ENCODE results near the gene CEP63. TPM values are rescaled to one million over a fixed set of nuclear protein-coding genes. Genes with fewer than 3 reads are reported as not detected.

The CEP63 gene
- total RNA-seq, 2 donors from 2014 or later: 19.2 to 30.0 TPM

DNA sequence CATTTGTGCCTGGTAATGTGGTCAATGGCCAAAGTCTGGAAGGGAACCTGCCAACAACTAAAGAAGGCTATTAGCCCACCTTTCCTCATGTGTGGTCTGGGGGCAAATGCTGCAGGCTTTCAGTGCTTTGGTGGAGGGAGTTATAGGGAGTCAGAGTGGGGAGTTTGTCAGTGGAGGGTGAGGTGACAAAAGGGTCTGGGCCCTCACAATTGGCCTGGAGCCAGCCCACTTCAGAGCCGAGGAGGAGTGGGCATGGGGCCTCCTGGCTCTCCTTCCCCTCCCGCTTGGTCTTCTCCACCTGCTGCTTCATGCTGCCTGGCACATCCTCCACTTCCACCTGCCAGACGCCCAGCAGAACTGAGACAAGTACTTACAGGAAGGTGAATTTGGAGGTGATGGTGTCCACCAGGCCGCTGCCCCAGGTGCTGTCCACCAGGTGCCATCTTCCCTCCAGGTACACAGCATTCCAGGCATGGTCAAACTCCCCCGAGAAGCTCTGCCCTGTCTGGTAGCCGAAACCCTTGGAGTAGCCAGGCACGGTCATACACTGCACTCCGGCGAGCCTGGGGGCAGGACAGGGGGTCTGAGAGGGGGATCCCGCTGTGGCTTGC, 124.1 kb downstream of the CEP63 start:
- no peaks in the 10 kb centered on the region for H3K4me1 ChIP-seq
- H3K36me3 ChIP-seq (replicated peaks in 1 of 2; ENCODE audit: insufficient read depth in 1 of 2, low read depth in 2 of 2): no peaks in the 10 kb centered on the region
- no peaks in the 10 kb centered on the region for H3K27me3 ChIP-seq
- 61 to 78% methylated on average over 10 of the region's 10 CpGs for WGBS, 2 donors
- no peak for TF ChIP-seq POLR2A (IDR thresholded peaks at IDR 0.05)
- no peak overlapping the region for H3K27ac ChIP-seq
- intact Hi-C loops (cut with DNase I): loop anchor here (10.0 kb wide), 1 partner anchor 1285 kb away; no protein-coding TSS in a partner anchor
- H3K4me3 ChIP-seq: no peak overlapping the region
- ATAC-seq (no peak), DNase-seq (no peak)
- no peaks in the 10 kb centered on the region for H3K9me3 ChIP-seq

DNA sequence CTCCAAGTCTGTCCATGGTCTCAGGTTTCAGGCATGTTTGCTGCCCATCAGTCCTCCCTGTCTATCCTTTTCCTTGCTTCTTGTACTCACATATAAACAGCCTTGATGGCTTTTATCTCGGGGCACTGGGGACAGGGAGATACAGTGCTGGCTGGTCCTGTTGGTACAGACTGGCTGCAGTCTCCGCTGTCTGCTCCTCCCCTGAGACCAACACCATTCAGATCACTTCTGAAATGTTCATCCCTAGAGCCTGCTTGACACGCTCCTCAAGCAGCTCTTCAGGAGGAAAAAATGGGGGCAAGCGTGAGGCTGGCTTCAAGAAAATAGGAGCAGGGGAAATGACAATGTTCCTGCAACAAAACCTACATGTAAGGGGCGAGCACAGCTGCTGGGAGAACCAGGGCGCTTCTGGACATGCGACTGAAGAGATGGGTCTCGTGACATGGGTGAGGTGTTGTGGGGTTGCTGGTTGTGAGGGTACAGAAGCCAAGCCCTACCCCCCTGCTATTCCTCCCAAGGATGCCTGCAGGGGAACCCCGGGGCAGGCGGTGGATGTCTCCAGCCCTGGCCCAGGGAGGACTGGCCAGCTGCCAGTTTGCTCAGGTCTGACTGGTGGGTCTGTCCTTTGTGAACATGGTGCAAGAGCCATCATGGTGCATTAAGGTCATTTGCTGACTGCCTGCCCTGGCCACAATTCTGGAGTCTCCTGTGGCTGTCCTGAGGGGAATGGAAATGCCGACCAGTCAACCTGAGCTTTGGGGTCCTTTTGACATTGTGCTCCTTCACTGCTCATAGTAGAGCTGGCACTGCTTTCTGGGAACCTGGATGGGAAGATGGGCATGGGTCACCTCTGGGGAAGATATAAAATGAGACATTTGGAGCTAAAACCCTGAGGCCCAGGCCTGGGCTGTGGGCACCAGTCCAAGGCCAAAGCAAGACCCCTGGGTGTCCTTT, 124.9 kb downstream of the CEP63 start:
- H3K4me1 ChIP-seq: no peaks in the 10 kb centered on the region
- 70 to 80% methylated on average over 11 of the region's 11 CpGs for WGBS, 2 donors
- DNase-seq (no peak), ATAC-seq (no peak)
- TF ChIP-seq, protein P1, sequence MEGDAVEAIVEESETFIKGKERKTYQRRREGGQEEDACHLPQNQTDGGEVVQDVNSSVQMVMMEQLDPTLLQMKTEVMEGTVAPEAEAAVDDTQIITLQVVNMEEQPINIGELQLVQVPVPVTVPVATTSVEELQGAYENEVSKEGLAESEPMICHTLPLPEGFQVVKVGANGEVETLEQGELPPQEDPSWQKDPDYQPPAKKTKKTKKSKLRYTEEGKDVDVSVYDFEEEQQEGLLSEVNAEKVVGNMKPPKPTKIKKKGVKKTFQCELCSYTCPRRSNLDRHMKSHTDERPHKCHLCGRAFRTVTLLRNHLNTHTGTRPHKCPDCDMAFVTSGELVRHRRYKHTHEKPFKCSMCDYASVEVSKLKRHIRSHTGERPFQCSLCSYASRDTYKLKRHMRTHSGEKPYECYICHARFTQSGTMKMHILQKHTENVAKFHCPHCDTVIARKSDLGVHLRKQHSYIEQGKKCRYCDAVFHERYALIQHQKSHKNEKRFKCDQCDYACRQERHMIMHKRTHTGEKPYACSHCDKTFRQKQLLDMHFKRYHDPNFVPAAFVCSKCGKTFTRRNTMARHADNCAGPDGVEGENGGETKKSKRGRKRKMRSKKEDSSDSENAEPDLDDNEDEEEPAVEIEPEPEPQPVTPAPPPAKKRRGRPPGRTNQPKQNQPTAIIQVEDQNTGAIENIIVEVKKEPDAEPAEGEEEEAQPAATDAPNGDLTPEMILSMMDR (IDR thresholded peaks at IDR 0.05): no peak
- no peak for TF ChIP-seq POLR2A (IDR thresholded peaks at IDR 0.05)
- no peaks in the 10 kb centered on the region for H3K36me3 ChIP-seq (replicated peaks in 1 of 2; ENCODE audit: insufficient read depth in 1 of 2, low read depth in 2 of 2)
- intact Hi-C loops (cut with DNase I): no loop called here
- H3K4me3 ChIP-seq: no peak overlapping the region
- H3K9me3 ChIP-seq: no peaks in the 10 kb centered on the region
- H3K27ac ChIP-seq: no peak overlapping the region
- no peaks in the 10 kb centered on the region for H3K27me3 ChIP-seq

DNA sequence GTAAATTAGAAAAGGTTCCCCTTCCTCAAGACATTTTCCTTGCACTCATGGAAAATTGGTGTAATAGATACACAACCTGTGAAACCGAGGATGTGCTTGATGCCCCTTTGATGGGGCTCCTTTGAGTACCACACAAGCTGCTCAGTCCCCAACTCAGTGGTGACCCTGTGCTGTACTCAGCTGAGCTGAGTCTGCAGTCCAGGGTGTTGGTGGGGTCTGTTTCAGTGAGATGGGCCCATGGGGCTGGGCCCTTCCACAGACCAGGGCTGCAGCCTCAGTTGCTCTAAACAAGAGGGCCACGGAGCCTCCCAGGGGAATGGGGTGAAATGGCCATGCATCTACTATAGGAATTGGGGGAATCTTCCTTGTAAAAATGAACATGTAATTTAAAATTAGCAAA, 125.7 kb downstream of the CEP63 start:
- ATAC-seq (no peak), DNase-seq (no peak)
- Histone ChIP-seq H3K27ac (no peak overlapping the region), H3K27me3 (no peaks in the 10 kb centered on the region), H3K4me3 (no peak overlapping the region), H3K4me1 (no peaks in the 10 kb centered on the region), H3K9me3 (no peaks in the 10 kb centered on the region), H3K36me3 (replicated peaks in 1 of 2; ENCODE audit: insufficient read depth in 1 of 2, low read depth in 2 of 2) (no peaks in the 10 kb centered on the region)
- no peak for TF ChIP-seq POLR2A (IDR thresholded peaks at IDR 0.05)
- TF ChIP-seq, protein P1 (IDR thresholded peaks at IDR 0.05): no peak
- 69 to 100% methylated on average over 1 to 2 of the region's 2 CpGs for WGBS, 2 donors
- intact Hi-C loops (cut with DNase I): no loop called here

DNA sequence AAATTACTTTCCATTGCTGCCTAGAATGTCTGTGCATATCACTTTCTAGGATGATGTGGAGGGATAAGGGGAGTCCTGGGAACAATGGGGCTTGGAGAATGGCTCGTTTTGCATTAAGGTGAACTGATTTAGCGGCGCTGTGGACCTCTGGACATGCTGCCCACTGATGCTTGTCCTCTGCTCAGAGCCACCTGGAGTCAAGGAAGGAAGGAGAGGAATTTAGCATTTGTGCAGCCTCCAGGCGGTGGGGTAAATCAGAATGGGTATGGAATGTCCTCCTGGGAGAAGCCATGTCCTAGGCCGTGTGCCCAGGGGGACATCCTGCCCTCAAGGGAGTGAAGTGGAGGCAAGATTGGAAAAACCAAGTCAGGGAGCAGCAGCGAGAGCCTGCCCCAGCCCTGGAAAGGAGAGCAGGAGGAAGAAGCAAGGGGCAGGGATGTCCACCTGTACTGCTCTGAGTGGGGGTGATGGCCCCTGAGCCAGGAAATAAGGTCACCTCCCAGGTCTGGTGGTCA, 127.2 kb downstream of the CEP63 start:
- Histone ChIP-seq H3K27ac (no peak overlapping the region), H3K4me1 (no peaks in the 10 kb centered on the region), H3K9me3 (no peaks in the 10 kb centered on the region), H3K36me3 (replicated peaks in 1 of 2; ENCODE audit: insufficient read depth in 1 of 2, low read depth in 2 of 2) (no peaks in the 10 kb centered on the region), H3K4me3 (no peak overlapping the region), H3K27me3 (no peaks in the 10 kb centered on the region)
- ATAC-seq (no peak), DNase-seq (no peak)
- intact Hi-C loops (cut with DNase I): no loop called here
- TF ChIP-seq, protein P1 (IDR thresholded peaks at IDR 0.05): no peak
- no peak for TF ChIP-seq POLR2A (IDR thresholded peaks at IDR 0.05)
- 66 to 85% methylated on average over 6 of the region's 6 CpGs for WGBS, 2 donors

DNA sequence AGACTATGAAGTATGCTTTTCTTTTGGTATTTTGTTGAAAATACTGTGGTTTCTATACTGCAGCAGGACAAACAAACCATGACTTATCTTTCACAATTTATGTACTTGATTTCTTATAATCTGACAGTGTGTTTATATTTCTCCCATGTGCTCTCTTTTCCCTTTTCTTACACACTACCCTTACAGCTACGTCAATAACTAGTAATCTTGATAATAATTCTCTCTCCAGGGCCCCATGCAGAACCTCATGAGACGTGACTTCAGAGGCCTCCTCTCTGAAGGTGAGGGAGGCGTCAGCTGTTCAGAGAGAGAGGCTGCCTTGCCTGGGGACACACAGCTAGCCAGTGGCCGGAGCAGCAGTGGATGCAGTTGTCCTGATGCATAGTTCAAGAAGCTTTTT, 129.1 kb downstream of the CEP63 start:
- Histone ChIP-seq H3K4me1 (no peaks in the 10 kb centered on the region), H3K36me3 (replicated peaks in 1 of 2; ENCODE audit: insufficient read depth in 1 of 2, low read depth in 2 of 2) (no peaks in the 10 kb centered on the region), H3K27ac (no peak overlapping the region), H3K27me3 (no peaks in the 10 kb centered on the region), H3K4me3 (no peak overlapping the region), H3K9me3 (no peaks in the 10 kb centered on the region)
- 75 to 81% methylated on average over 4 of the region's 4 CpGs for WGBS, 2 donors
- no peak for TF ChIP-seq POLR2A (IDR thresholded peaks at IDR 0.05)
- TF ChIP-seq, protein P1 (IDR thresholded peaks at IDR 0.05): no peak
- ATAC-seq (no peak), DNase-seq (no peak)
- intact Hi-C loops (cut with DNase I): no loop called here

All from body of pancreas (tissue), 4 donors.